Measurements from ENCODE around the gene GNA14. TPM values are rescaled to one million over a fixed set of nuclear protein-coding genes. Genes with fewer than 3 reads are reported as not detected.

The GNA14 gene
- total RNA-seq, 3 donors from 2014 or later (not counting 1 experiment from before 2014, with no cell fraction given), result 1.8 TPM; not detected in 2

DNA sequence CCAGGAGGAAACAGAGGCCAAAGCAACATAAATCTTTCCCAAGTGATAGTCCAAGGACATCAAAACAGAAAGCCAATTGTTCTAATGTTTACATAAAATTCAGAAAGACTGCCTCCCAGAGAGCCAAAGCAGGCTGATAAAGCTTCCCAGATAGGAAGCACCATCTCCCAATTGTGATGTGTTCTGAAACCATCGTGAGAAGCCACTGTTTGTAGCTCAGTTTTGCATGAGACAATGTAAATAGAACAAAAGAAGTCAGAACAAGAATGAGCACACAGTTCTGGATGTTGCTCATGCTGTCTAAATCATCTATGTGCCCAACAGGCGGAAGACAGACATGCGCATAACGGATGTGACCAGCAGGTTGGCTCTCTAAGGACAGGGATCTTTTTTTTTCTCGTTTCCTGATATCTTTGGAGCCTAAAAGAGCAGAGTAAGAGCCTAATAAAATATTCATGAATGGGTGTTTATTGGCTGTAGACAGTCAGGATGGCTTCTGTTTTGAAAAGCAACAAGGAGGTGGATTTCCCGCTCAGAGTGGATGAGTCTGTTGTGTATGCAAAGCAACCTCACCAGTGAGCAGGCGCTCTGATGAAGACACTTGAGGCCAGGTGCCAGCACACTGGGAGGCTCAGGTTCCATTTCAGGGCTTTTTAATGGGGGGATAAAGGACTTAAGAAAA is 113.6 kb downstream of the GNA14 start:
- H3K9me3 Mint-ChIP-seq, result no peaks in the 10 kb centered on the region

DNA sequence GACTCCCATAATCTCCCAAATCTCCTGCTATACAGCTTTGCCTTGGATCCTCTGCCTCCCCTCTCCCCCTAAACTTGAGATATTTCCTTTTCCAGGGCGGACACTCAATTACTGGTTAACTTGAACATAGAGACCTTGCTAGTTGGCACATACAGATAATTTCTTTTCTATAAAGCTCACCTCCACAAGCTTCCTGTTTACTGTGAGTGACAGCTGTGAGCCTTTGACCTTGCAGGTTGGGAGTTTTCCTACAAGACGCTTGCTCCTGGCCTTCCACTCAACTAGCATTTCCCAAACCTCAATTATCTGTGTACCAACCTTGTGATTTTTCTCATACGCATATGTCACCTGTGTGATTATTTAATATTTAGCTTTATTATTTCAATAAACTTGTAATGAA is 114.5 kb downstream of the GNA14 start:
- Mint-ChIP-seq H3K27ac (no peak overlapping the region), H3K9me3 (no peaks in the 10 kb centered on the region), H3K4me1 (no peaks in the 10 kb centered on the region), H3K27me3 (ENCODE audit: low read depth in 2 of 2) (peaks cover 0 to 2% of the 10 kb centered on the region in 2 donors), H3K36me3 (no peaks in the 10 kb centered on the region), H3K4me3 (no peak overlapping the region)
- no peak for ATAC-seq
- TF ChIP-seq, protein P1, sequence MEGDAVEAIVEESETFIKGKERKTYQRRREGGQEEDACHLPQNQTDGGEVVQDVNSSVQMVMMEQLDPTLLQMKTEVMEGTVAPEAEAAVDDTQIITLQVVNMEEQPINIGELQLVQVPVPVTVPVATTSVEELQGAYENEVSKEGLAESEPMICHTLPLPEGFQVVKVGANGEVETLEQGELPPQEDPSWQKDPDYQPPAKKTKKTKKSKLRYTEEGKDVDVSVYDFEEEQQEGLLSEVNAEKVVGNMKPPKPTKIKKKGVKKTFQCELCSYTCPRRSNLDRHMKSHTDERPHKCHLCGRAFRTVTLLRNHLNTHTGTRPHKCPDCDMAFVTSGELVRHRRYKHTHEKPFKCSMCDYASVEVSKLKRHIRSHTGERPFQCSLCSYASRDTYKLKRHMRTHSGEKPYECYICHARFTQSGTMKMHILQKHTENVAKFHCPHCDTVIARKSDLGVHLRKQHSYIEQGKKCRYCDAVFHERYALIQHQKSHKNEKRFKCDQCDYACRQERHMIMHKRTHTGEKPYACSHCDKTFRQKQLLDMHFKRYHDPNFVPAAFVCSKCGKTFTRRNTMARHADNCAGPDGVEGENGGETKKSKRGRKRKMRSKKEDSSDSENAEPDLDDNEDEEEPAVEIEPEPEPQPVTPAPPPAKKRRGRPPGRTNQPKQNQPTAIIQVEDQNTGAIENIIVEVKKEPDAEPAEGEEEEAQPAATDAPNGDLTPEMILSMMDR (IDR thresholded peaks at IDR 0.05), result no peak
- WGBS (ENCODE audit: insufficient coverage), result 88% methylated on average over 2 of the region's 3 CpGs
- H3K36me3 ChIP-seq (ENCODE audit: control insufficient read depth, insufficient read depth, low read length), result no peaks in the 10 kb centered on the region
- no peak overlapping the region for H3K27ac ChIP-seq (ENCODE audit: low read length)
- H3K4me1 ChIP-seq (ENCODE audit: control insufficient read depth, insufficient read depth, low read length), result no peaks in the 10 kb centered on the region
- DNase-seq, result no peak
- no peaks in the 10 kb centered on the region for H3K27me3 ChIP-seq (ENCODE audit: control insufficient read depth, insufficient read depth, low read length)
- intact Hi-C loops (cut with micrococcal nuclease), result no loop called here
- no peaks in the 10 kb centered on the region for H3K9me3 ChIP-seq (ENCODE audit: control insufficient read depth, insufficient read depth, low read length)
- no peak overlapping the region for H3K4me3 ChIP-seq (ENCODE audit: low read length)

More for the DNA sequence above, 113.6 kb downstream of the GNA14 start:
- ATAC-seq (no peak), DNase-seq (no peak)
- WGBS (ENCODE audit: insufficient coverage), result 89% methylated on average over 7 of the region's 7 CpGs
- TF ChIP-seq, protein P1 (IDR thresholded peaks at IDR 0.05), result no peak
- H3K4me3 ChIP-seq (ENCODE audit: low read length), result no peak overlapping the region
- Mint-ChIP-seq H3K36me3 (no peaks in the 10 kb centered on the region), H3K27me3 (ENCODE audit: low read depth in 2 of 2) (peaks cover 0 to 2% of the 10 kb centered on the region in 2 donors), H3K4me1 (no peaks in the 10 kb centered on the region), H3K4me3 (no peak overlapping the region), H3K27ac (no peak overlapping the region)
- intact Hi-C loops (cut with micrococcal nuclease), result no loop called here
- H3K27ac ChIP-seq (ENCODE audit: low read length), result no peak overlapping the region
- H3K4me1 ChIP-seq (ENCODE audit: control insufficient read depth, insufficient read depth, low read length), result no peaks in the 10 kb centered on the region
- no peaks in the 10 kb centered on the region for H3K36me3 ChIP-seq (ENCODE audit: control insufficient read depth, insufficient read depth, low read length)
- H3K27me3 ChIP-seq (ENCODE audit: control insufficient read depth, insufficient read depth, low read length), result no peaks in the 10 kb centered on the region
- no peaks in the 10 kb centered on the region for H3K9me3 ChIP-seq (ENCODE audit: control insufficient read depth, insufficient read depth, low read length)

DNA sequence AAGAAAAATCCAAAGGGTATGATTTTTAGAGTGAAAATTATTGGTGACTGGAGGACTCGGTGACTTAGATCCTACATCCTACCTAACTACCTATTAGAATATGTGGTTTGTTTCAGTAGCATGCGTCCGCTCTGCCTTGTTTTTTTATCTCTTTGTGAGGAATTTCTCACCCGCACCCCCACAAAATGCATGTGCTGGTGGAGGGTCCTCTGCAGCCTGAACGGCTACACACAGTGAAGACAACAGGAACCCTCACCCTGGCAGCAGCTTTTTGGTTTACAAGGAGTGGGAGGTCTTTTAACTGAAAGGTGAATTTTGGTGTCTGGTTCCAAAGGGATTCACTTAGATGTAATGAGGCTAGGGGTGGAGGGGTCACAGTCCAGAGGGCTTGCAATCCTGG is 115.5 kb downstream of the GNA14 start:
- Mint-ChIP-seq H3K9me3 (no peaks in the 10 kb centered on the region), H3K36me3 (no peaks in the 10 kb centered on the region), H3K27me3 (ENCODE audit: low read depth in 2 of 2) (peaks cover 0 to 2% of the 10 kb centered on the region in 2 donors), H3K4me3 (no peak overlapping the region), H3K4me1 (no peaks in the 10 kb centered on the region), H3K27ac (no peak overlapping the region)
- Histone ChIP-seq H3K4me3 (ENCODE audit: low read length) (no peak overlapping the region), H3K27me3 (ENCODE audit: control insufficient read depth, insufficient read depth, low read length) (no peaks in the 10 kb centered on the region), H3K27ac (ENCODE audit: low read length) (no peak overlapping the region), H3K9me3 (ENCODE audit: control insufficient read depth, insufficient read depth, low read length) (no peaks in the 10 kb centered on the region), H3K36me3 (ENCODE audit: control insufficient read depth, insufficient read depth, low read length) (no peaks in the 10 kb centered on the region), H3K4me1 (ENCODE audit: control insufficient read depth, insufficient read depth, low read length) (no peaks in the 10 kb centered on the region)
- 93% methylated on average over 4 of the region's 5 CpGs for WGBS (ENCODE audit: insufficient coverage)
- TF ChIP-seq, protein P1 (IDR thresholded peaks at IDR 0.05), result no peak
- DNase-seq, result no peak
- intact Hi-C loops (cut with micrococcal nuclease), result no loop called here
- no peak for ATAC-seq

DNA sequence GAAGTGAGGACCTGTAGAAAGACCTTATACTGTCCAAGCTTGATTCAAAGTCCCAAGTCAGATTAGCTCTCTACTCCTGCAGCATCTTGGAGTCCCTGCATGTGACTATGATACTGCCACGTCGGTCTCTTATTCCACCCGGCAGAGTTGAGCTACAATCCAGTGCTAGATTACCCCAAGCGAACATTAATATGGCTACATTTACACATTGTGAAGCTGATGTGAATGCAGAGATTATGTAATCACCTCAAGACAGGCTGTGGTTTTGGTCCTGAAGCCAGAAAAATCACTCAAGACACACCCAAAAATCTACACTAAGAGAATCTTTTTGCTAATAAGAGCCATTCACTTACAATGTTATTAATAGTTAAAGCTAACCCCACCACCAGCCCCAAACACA is 116.7 kb downstream of the GNA14 start:
- WGBS (ENCODE audit: insufficient coverage), result 83% methylated on average over 4 of the region's 4 CpGs
- Histone ChIP-seq H3K4me1 (ENCODE audit: control insufficient read depth, insufficient read depth, low read length) (no peaks in the 10 kb centered on the region), H3K36me3 (ENCODE audit: control insufficient read depth, insufficient read depth, low read length) (no peaks in the 10 kb centered on the region), H3K9me3 (ENCODE audit: control insufficient read depth, insufficient read depth, low read length) (no peaks in the 10 kb centered on the region), H3K27ac (ENCODE audit: low read length) (no peak overlapping the region), H3K4me3 (ENCODE audit: low read length) (no peak overlapping the region), H3K27me3 (ENCODE audit: control insufficient read depth, insufficient read depth, low read length) (no peaks in the 10 kb centered on the region)
- H3K4me1 Mint-ChIP-seq, result no peaks in the 10 kb centered on the region
- H3K9me3 Mint-ChIP-seq, result no peaks in the 10 kb centered on the region
- no peak for ATAC-seq
- H3K4me3 Mint-ChIP-seq, result no peak overlapping the region
- TF ChIP-seq, protein P1 (IDR thresholded peaks at IDR 0.05), result no peak
- H3K27me3 Mint-ChIP-seq (ENCODE audit: low read depth in 2 of 2), result peaks cover 0 to 2% of the 10 kb centered on the region in 2 donors
- intact Hi-C loops (cut with micrococcal nuclease), result no loop called here
- no peaks in the 10 kb centered on the region for H3K36me3 Mint-ChIP-seq
- H3K27ac Mint-ChIP-seq, result no peak overlapping the region
- DNase-seq, result no peak
